ENCODE measurements around the gene LHX4.

DNA sequence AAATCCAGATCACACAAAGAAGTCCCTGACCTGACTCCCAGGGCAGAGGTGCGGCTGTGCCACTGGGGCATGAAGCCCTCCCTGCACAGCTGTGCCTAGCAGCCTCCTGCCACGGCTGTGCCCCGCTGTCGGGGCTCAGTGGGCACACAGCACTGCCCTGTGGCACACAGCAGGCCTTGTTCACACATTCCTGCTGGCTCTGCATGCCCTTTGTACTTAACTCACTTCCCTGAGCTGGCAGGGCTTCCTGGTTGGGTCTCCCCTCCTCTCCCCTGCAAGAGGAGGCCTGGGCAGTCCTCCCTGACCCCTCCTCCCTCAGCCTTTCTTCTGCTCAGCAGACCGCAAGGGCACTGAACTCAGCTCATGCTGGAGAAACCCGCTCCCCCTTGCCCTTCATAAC lies 14.8 kb downstream of the LHX4 start:
- TF ChIP-seq CTCF (IDR thresholded peaks at IDR 0.05) (no peak), ZFX (IDR thresholded peaks at IDR 0.05; ENCODE audit: borderline replicate concordance) (no peak)
